ENCODE data around the gene MAGI2.

The MAGI2 gene

DNA sequence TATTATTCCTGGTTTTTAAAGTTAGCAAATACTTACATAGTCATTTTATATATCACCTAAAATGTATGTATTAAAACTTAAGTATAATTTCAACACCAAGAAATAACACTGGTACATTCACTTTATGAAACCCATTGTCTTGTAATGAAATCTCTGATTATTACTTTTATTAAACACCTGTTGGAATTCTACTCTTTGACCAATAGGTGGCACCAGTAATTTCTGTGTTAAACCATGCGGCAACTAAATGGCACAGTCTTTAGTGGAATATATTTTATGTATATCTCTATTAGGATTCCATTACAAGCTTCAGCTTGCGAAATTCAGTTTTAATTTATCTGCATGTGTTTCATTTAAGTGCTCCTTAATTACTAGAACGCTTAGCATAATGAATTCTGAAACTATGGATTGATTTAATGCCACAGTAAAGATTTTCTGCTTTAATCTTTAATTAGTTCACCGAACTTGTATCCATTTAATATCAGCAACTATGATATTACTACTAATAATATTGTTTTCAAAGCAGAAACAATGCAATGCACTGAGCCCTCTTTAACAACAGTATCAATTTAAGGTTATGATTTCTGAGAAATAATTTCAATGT lies 181.3 kb downstream of the MAGI2 start:
- no peak overlapping the region for H3K4me3 ChIP-seq (replicated peaks; ENCODE audit: low read depth, low read length)
- peak; percentile 34 for TF ChIP-seq CTCF (IDR thresholded peaks at IDR 0.05; ENCODE audit: low read depth, low read length, missing control alignments)
- peak; percentile 43 for DNase-seq (ENCODE audit: extremely low read depth, low read depth)

DNA sequence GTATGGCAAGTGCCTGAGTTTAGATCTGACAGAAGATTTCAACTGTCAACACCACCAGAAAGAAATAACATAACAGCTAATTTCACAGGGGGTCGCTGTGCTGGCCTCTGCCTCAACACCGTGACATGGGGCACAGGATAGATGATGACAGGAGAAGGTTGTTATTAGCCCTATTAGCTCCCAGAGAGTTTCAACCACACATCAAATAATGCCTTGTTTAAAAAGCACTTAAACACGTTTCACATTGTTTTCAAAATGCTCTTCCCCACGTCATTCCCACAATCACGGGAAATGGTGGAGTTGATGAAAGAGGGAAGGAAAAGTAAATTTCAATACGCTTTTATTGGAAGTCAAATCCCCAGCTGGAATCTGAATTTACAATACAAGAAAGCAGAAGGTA lies 184.7 kb downstream of the MAGI2 start:
- DNase-seq (ENCODE audit: extremely low read depth, low read depth), result no peak
- no peak overlapping the region for H3K4me3 ChIP-seq (replicated peaks; ENCODE audit: low read depth, low read length)
- TF ChIP-seq CTCF (IDR thresholded peaks at IDR 0.05; ENCODE audit: low read depth, low read length, missing control alignments), result no peak

DNA sequence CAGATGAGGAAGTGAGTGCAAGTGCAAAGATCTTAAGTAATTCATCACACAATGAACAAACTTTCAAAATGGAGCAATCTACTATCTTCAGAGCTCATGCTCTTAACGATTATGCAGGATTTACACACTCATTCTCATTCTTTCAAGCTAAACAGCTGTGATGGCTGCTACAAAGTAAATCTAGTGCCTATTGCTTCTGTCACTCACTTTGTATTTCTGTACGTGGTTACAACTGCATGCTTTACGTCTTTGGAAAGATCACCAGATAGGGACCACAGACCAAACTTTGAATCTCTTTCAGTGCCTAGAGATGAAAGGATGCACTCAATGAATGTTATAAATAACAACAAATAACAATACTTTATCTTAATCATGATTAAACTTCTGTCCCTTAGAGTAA lies 194.6 kb downstream of the MAGI2 start:
- no peak for TF ChIP-seq CTCF (IDR thresholded peaks at IDR 0.05; ENCODE audit: low read depth, low read length, missing control alignments)
- no peak overlapping the region for H3K4me3 ChIP-seq (replicated peaks; ENCODE audit: low read depth, low read length)
- DNase-seq (ENCODE audit: extremely low read depth, low read depth), result no peak

- no peak overlapping the region for H3K4me3 ChIP-seq (replicated peaks; ENCODE audit: low read depth, low read length)
- TF ChIP-seq CTCF (IDR thresholded peaks at IDR 0.05; ENCODE audit: low read depth, low read length, missing control alignments), result no peak
- DNase-seq (ENCODE audit: extremely low read depth, low read depth), result no peak
Observed at GRCh38 chr7:79257959-79258358, 195.5 kb downstream of the MAGI2 start.

DNA sequence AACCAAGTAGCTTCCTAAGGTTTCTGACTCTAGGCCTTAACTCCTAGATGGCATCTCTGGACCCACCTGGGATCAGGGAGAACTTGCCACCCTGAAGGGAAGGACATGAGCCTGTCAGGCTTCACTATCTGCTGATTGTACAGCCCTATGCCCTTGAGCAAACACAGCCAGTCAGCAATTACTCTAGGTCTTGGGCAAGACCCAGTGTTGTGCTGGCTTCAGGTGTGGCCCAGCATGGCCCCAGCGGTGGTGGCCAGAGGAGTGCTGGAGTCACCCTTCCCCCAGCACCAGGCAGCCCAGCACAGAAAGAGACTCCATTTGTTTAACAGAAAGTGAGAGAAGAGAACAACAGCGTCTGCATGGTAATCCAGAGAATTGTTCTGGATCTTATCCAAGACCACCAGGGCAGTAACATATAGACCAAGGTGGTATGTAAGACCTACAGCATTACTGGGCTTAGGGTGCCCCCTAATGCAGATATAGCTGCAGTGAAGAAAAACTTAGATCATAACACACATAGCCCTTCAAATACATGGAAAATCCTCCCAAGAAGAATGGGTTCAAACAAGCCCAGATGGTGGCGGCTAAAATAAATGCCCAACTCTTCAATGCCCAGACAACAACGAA lies 207.7 kb downstream of the MAGI2 start:
- H3K4me3 ChIP-seq (replicated peaks; ENCODE audit: low read depth, low read length), result no peak overlapping the region
- peak; percentile 7 for TF ChIP-seq CTCF (IDR thresholded peaks at IDR 0.05; ENCODE audit: low read depth, low read length, missing control alignments)
- no peak for DNase-seq (ENCODE audit: extremely low read depth, low read depth)

- H3K4me3 ChIP-seq (replicated peaks; ENCODE audit: low read depth, low read length), result no peak overlapping the region
- TF ChIP-seq CTCF (IDR thresholded peaks at IDR 0.05; ENCODE audit: low read depth, low read length, missing control alignments), result no peak
- DNase-seq (ENCODE audit: extremely low read depth, low read depth), result no peak
Observed at GRCh38 chr7:79244482-79244881, 209.0 kb downstream of the MAGI2 start.

All from HFF-Myc (cell line).